K562 (cell line): Measurements from ENCODE around the gene C6orf141. TPM values are rescaled to one million over a fixed set of nuclear protein-coding genes. Genes with fewer than 3 reads are reported as not detected.

Experiments
- ATAC-seq: fragments of 200-7000 bp; cut with Tn5 transposase; 3 replicates; pipeline ENCODE4 v1.9.1; 2020; ENCODE audit warnings: moderate library complexity
- BruUV-seq: library from RNA; stranded (reverse); fragments of 400-500 nt; replicated peaks from 2 replicates; lab custom pipeline; 2021; lab: Mats Ljungman, UMichigan
- CTCF ChIA-PET: fragments of 300-600 bp; formaldehyde crosslinking; extraction: SDS; loops from one replicate; lab custom pipeline; 2021; ENCODE audit warnings: low intra/inter-chr PET ratio; lab: Yijun Ruan, JAX
- POLR2A ChIA-PET: fragments of 300-600, 350-650 bp; sonication (Branson Sonifier 250); formaldehyde crosslinking; extraction: SDS; loops from one replicate; lab custom pipeline; 2021; ENCODE audit warnings: antibody characterized with exemption, inconsistent platforms; lab: Yijun Ruan, JAX
- DNase-seq, 4 experiments: peaks; one replicate each; pipeline versions ENCODE4 v3.0.0 to v3.0.0-alpha.2; 2011 to 2018; ENCODE audit warnings: low spot score in 3 of 4, mixed read lengths in 3 of 4; ENCODE audit errors: extremely low read depth in 1 of 4
- FAIRE-seq: peaks from 2 replicates; lab custom pipeline; 2011; peaks lifted over from hg19 to GRCh38; lab: Jason Lieb, UNC
- H2AFZ ChIP-seq: 2 replicates; pipeline ENCODE4 v1.6.0; 2011; ENCODE audit warnings: low read depth, low read length, control low read depth, inconsistent platforms
- H3K27ac ChIP-seq: fragments of 200-600 bp; 3 replicates; pipeline ENCODE4 v1.8.0; 2011; ENCODE audit warnings: low read depth, mild to moderate bottlenecking, control low read depth, inconsistent platforms, low read length, moderate library complexity, mixed read lengths; ENCODE audit errors: extremely low read depth
- H3K27me3 ChIP-seq, 2 experiments: fragments of 300-600 bp in 1 of 2; 2 replicates in 1 of 2; 3 replicates in 1 of 2; pipeline versions ENCODE4 v1.6.0 to v1.8.0; 2011; ENCODE audit warnings: inconsistent platforms in 2 of 2, low read length in 2 of 2, mild to moderate bottlenecking in 1 of 2, mixed read lengths in 1 of 2, moderate library complexity in 1 of 2; ENCODE audit not compliant: control insufficient read depth in 2 of 2, insufficient read depth in 2 of 2
- H3K36me3 ChIP-seq: fragments of 300-600 bp; 3 replicates; pipeline ENCODE4 v1.8.0; 2011; ENCODE audit warnings: mild to moderate bottlenecking, low read length, inconsistent platforms; ENCODE audit not compliant: control insufficient read depth, insufficient read depth
- H3K4me1 ChIP-seq, 2 experiments: fragments of 200-600 bp in 1 of 2; replicated peaks in 1 of 2; 2 replicates in 1 of 2; 3 replicates in 1 of 2; pipeline versions ENCODE4 v1.5.1 to v1.8.0; 2011; ENCODE audit warnings: inconsistent platforms in 2 of 2, low read length in 2 of 2, mild to moderate bottlenecking in 1 of 2, mixed read lengths in 1 of 2, moderate library complexity in 1 of 2; ENCODE audit not compliant: control insufficient read depth in 2 of 2, insufficient read depth in 2 of 2
- H3K4me2 ChIP-seq: 2 replicates; pipeline ENCODE4 v1.6.1; 2011; ENCODE audit warnings: low read length, control low read depth, inconsistent platforms, mixed read lengths; ENCODE audit not compliant: insufficient read depth
- H3K4me3 ChIP-seq: fragments of 200-600 bp; sonication (generic), shearing (Covaris generic); 2 replicates; pipeline ENCODE4 v1.5.1; 2016; ENCODE audit warnings: control low read depth, inconsistent platforms
- H3K79me2 ChIP-seq: fragments of 200-600 bp; 3 replicates; pipeline ENCODE4 v1.8.0; 2011; ENCODE audit warnings: low read length, inconsistent platforms; ENCODE audit not compliant: control insufficient read depth, insufficient read depth
- H3K9ac ChIP-seq, 2 experiments: 2 replicates each; pipeline versions ENCODE4 v1.6.0 to v1.6.1; 2011; ENCODE audit warnings: low read depth in 2 of 2, low read length in 2 of 2, control low read depth in 1 of 2, inconsistent platforms in 1 of 2, mild to moderate bottlenecking in 1 of 2, mixed read lengths in 1 of 2; ENCODE audit not compliant: insufficient read depth in 1 of 2
- H3K9me1 ChIP-seq: one replicate; pipeline ENCODE4 v1.6.0; 2011; ENCODE audit warnings: inconsistent platforms, mild to moderate bottlenecking, low read length, moderate library complexity; ENCODE audit not compliant: control insufficient read depth, insufficient read depth
- H3K9me3 ChIP-seq: replicated peaks from 2 replicates; pipeline ENCODE4 v1.5.1; 2011; ENCODE audit warnings: low read depth, low read length, inconsistent platforms; ENCODE audit not compliant: control insufficient read depth, insufficient read depth
- H4K20me1 ChIP-seq: replicated peaks from 2 replicates; pipeline ENCODE4 v1.6.1; 2011; ENCODE audit warnings: low read length, inconsistent platforms, mixed read lengths; ENCODE audit not compliant: control insufficient read depth, insufficient read depth
- CBX1 ChIP-seq: sonication (generic); IDR thresholded peaks from 2 replicates; pipeline ENCODE4 v1.6.1; 2016; ENCODE audit warnings: antibody characterized with exemption, low read depth, mild to moderate bottlenecking
- JUND ChIP-seq, 2 experiments: IDR thresholded peaks; 2 replicates in 1 of 2; 3 replicates in 1 of 2; pipeline ENCODE4 v1.6.1; 2011; ENCODE audit warnings: borderline replicate concordance in 2 of 2, low read depth in 2 of 2, low read length in 2 of 2, improper control_type of control experiment in 1 of 2, missing biosample characterization in 1 of 2, missing genetic modification characterization in 1 of 2, missing genetic modification reagents in 1 of 2
- KAT2B ChIP-seq: IDR thresholded peaks from one replicate; pipeline ENCODE4 v1.6.1; 2012; ENCODE audit warnings: low read depth, mild to moderate bottlenecking, control low read depth, inconsistent platforms, low read length, moderate library complexity
- KHSRP ChIP-seq: fragments of 450-650 bp; IDR thresholded peaks from 2 replicates; pipeline ENCODE4 v1.6.1; 2017
- MAZ ChIP-seq, 2 experiments: fragments of 450-650 bp in 1 of 2; sonication (generic) in 1 of 2; formaldehyde crosslinking; IDR thresholded peaks in 1 of 2; conservative IDR thresholded peaks in 1 of 2; 2 replicates each; pipeline versions ENCODE4 v1.4.0 to v1.5.0; 2020; ENCODE audit warnings: mild to moderate bottlenecking in 1 of 2, missing genetic modification reagents in 1 of 2
- NEUROD1 ChIP-seq: fragments of 150-350 bp; IDR thresholded peaks from 2 replicates; pipeline ENCODE4 v1.6.1; 2014; ENCODE audit warnings: borderline replicate concordance, low read length, low read depth; ENCODE audit not compliant: partially characterized antibody
- TCFL5 ChIP-seq: fragments of 250-450 bp; sonication (Bioruptor Pico); conservative IDR thresholded peaks from 2 replicates; pipeline ENCODE4 v1.6.1; 2021; ENCODE audit warnings: mild to moderate bottlenecking, moderate library complexity, matching md5 sums
- ZNF551 ChIP-seq: fragments of 250-450 bp; sonication (Bioruptor Pico); IDR thresholded peaks from 2 replicates; pipeline ENCODE4 v1.5.0; 2021; ENCODE audit warnings: mild to moderate bottlenecking, moderate library complexity
- ZNF589 ChIP-seq: fragments of 200-800 bp; sonication (Bioruptor generic); IDR thresholded peaks from 2 replicates; pipeline ENCODE4 v1.6.1; 2016; ENCODE audit warnings: low read depth, missing genetic modification characterization, missing compliant biosample characterization
- ZNF780A ChIP-seq: fragments of 250-450 bp; sonication (Bioruptor Pico); IDR thresholded peaks from 2 replicates; pipeline ENCODE4 v1.5.0; 2021; ENCODE audit warnings: mild to moderate bottlenecking
- WGBS: fragments of 100-300 bp; shearing (Covaris generic); methylation state at CpG from one replicate; pipeline ENCODE4 v1.1.6; 2016; ENCODE audit warnings: low coverage, mixed read lengths; ENCODE audit not compliant: insufficient coverage; ENCODE audit errors: missing lambda C conversion rate; 5-methylcytosine and 5-hydroxymethylcytosine counted together
- in situ Hi-C: fragments of 300-500 bp; cut with MboI; formaldehyde crosslinking; loops from 4 replicates; pipeline ENCODE4 v1.15.0; 2018; ENCODE audit warnings: inconsistent platforms, mixed read lengths
- intact Hi-C: fragments of 100-400 bp; cut with micrococcal nuclease; formaldehyde crosslinking; loops from 2 replicates; pipeline ENCODE4 v1.14.2; 2022
- polyA plus RNA-seq, 8 experiments: library from polyadenylated mRNA; depleted of rRNA in 4 of 8; stranded (reverse) in 5 of 8; unstranded in 3 of 8; fragments of >200 nt; fragmentation: Nextera tagmentation in 2 of 8; fragmentation: Illumina TruSeq in 1 of 8; extraction: Ambion mirVana in 2 of 8; extraction: Trizol in 1 of 8; gene quantifications; 2 replicates each; pipeline versions ENCODE4 v1.2.1 to v1.2.3, GENCODE V29; 2011 to 2014; ENCODE audit warnings: inconsistent platforms in 1 of 8, missing spikeins in 1 of 8
- total RNA-seq, 7 experiments: library from RNA; depleted of rRNA in 6 of 7; stranded (reverse); fragments of >200 nt in 6 of 7; fragmentation: Illumina TruSeq in 2 of 7; extraction: Trizol in 2 of 7; gene quantifications; 2 replicates each; pipeline versions ENCODE4 v1.2.1 to v1.2.3, GENCODE V29; 2011 to 2021; ENCODE audit warnings: low replicate concordance in 1 of 7

C6orf141 gene
- total and polyA plus RNA-seq, 9 of the 15 experiments (the other 6 are each of a cell fraction or from before 2014, with no cell fraction given), result not detected

GRCh38 chr6:49551078-49551865, 804 bp downstream of the C6orf141 start:
- 0 out of 2 replicates have a peak, but pooled peaks have one; percentile 19 for TF ChIP-seq CBX1
- TF ChIP-seq ZNF780A (CRISPR knock-in tag), result no peak
- TF ChIP-seq, all 486 proteins: peak for 1
- peaks cover 0 to 8% of the 10 kb centered on the region in 2 experiments; a peak in 1 of 5 replicates for H3K4me1 ChIP-seq
- H3K27ac ChIP-seq, result no peak overlapping the region
- 85% methylated on average over 31 of the region's 38 CpGs for WGBS
- no peaks in the 10 kb centered on the region for H3K9me3 ChIP-seq
- 0 out of 2 replicates have a peak overlapping the region, but pooled peaks have one; percentile 4 for H2AFZ ChIP-seq
- intact Hi-C loops, result no loop called here
- DNase-seq (no peak), ATAC-seq (no peak), FAIRE-seq (no peak)
- H3K9ac ChIP-seq, result no peak overlapping the region
- no peaks in the 10 kb centered on the region for H3K36me3 ChIP-seq
- H3K9me1 ChIP-seq, result no peaks in the 10 kb centered on the region
- CTCF ChIA-PET, result no interaction called here
- H4K20me1 ChIP-seq, result no peaks in the 10 kb centered on the region
- in situ Hi-C loops, result no loop called here
- no peaks in the 10 kb centered on the region for H3K79me2 ChIP-seq
- no peak overlapping the region for H3K4me3 ChIP-seq
- POLR2A ChIA-PET, result no interaction called here
- H3K4me2 ChIP-seq, result no peak overlapping the region
- no peaks in the 10 kb centered on the region for H3K27me3 ChIP-seq
- BruUV-seq, result no TSS peak

- Histone ChIP-seq H3K27ac (no peak overlapping the region), H3K36me3 (no peaks in the 10 kb centered on the region), H3K9me1 (no peaks in the 10 kb centered on the region), H3K4me2 (no peak overlapping the region), H3K4me3 (no peak overlapping the region), H2AFZ (no peak overlapping the region), H3K9ac (no peak overlapping the region), H3K27me3 (no peaks in the 10 kb centered on the region), H3K9me3 (no peaks in the 10 kb centered on the region), H4K20me1 (no peaks in the 10 kb centered on the region), H3K79me2 (no peaks in the 10 kb centered on the region), H3K4me1 (peaks cover 3 to 8% of the 10 kb centered on the region in 2 experiments; a peak in 3 of 5 replicates)
- in situ Hi-C loops, result no loop called here
- DNase-seq (no peak), ATAC-seq (no peak), FAIRE-seq (no peak)
- WGBS, result 11% methylated on average over 2 of the region's 2 CpGs
- intact Hi-C loops, result no loop called here
- ChIA-PET CTCF (no interaction called here), POLR2A (no interaction called here)
- TF ChIP-seq KHSRP (no peak), ZNF589 (CRISPR knock-in tag) (no peak), KAT2B (no peak), ZNF551 (CRISPR knock-in tag) (no peak), JUND (IDR thresholded peaks at IDR 0.05; ENCODE audit: borderline replicate concordance, low read depth, low read length) (no peak), JUND (tag; IDR thresholded peaks at IDR 0.05; ENCODE audit: borderline replicate concordance, low read depth, low read length) (no peak), MAZ (CRISPR knock-in tag; conservative IDR thresholded peaks at IDR 0.05 in 1 of 2, IDR thresholded peaks at IDR 0.05 in 1 of 2) (no peak), NEUROD1 (no peak), TCFL5 (CRISPR knock-in tag) (no peak)
- no TSS peak for BruUV-seq
Observed at GRCh38 chr6:49551866-49552129, 1.3 kb downstream of the C6orf141 start.
